ENCODE results near the gene WDFY2. TPM values are rescaled to one million over a fixed set of nuclear protein-coding genes. Genes with fewer than 3 reads are reported as not detected.

The WDFY2 gene
- 47.7 and 50.4 TPM in 2 replicates for total RNA-seq (2013; cell fraction: nucleolus; rRNA removed)
- total RNA-seq (2014; rRNA removed) (7.5 TPM in 2 replicates), total RNA-seq (2014; rRNA removed; fragmentation: Illumina TruSeq; extraction: Trizol) (8.5 and 8.9 TPM in 2 replicates), total RNA-seq (2021) (11.0 and 13.0 TPM in 2 replicates), polyA plus RNA-seq (2011; rRNA removed) (4.6 and 6.5 TPM in 2 replicates), polyA plus RNA-seq (2014; fragmentation: Illumina TruSeq; extraction: Trizol) (7.8 and 9.9 TPM in 2 replicates), polyA plus RNA-seq (2014; fragmentation: Nextera tagmentation; extraction: Ambion mirVana) (1 to 10 TPM; 2.1 to 2.7 TPM), polyA plus RNA-seq (2014; rRNA removed) (10.0 and 13.5 TPM in 2 replicates), polyA plus RNA-seq (2016; fragmentation: Nextera tagmentation; extraction: Ambion mirVana) (10 to 100 TPM in 1 of 2 experiments, 1 to 10 TPM in 1; 8.5 to 10.4 TPM), polyA minus RNA-seq (2011; rRNA and poly(A)+ RNA removed) (7.4 and 8.7 TPM in 2 replicates), Bru-seq, nascent RNA (percentile 71 among the genes with signal in this experiment), BruChase-seq, experiment 1, labeled RNA remaining after a 6-hour chase (percentile 61 among the genes with signal in this experiment), BruChase-seq, experiment 2, labeled RNA remaining after a 2-hour chase (percentile 66 among the genes with signal in this experiment)
- polyA plus RNA-seq (2011; ENCODE audit: low read depth), result 2.3 TPM
- 2.4 and 2.6 TPM in 2 replicates for polyA plus RNA-seq (2011; cell fraction: cytosol; rRNA removed)
- 10.0 and 10.8 TPM in 2 replicates for polyA plus RNA-seq (2011; cell fraction: nucleus; rRNA removed)
- 4.1 and 4.7 TPM in 2 replicates for polyA plus RNA-seq (2012)
- 1.2 and 1.9 TPM in 2 replicates for polyA minus RNA-seq (2011; cell fraction: cytosol; rRNA and poly(A)+ RNA removed)
- 11.5 and 22.0 TPM in 2 replicates for polyA minus RNA-seq (2011; cell fraction: nucleus; rRNA and poly(A)+ RNA removed)
- long read RNA-seq, experiment 1, full-length matches to known transcripts, result 14 of 19 reads
- long read RNA-seq, experiment 1, partial matches to known transcripts, result 1 of 19 reads
- long read RNA-seq, experiment 1, other reads (novel, unspliced or antisense), result 4 of 19 reads
- long read RNA-seq, experiment 2, full-length matches to known transcripts, result 39 of 57 reads
- long read RNA-seq, experiment 2, partial matches to known transcripts, result 4 of 57 reads
- long read RNA-seq, experiment 2, other reads (novel, unspliced or antisense), result 14 of 57 reads

- Histone ChIP-seq H3K4me1 (ENCODE audit: control insufficient read depth, insufficient read depth, low read length) (peaks cover 9% of the 10 kb centered on the region; the same call in 1 of the 2 replicates), H3K36me3 (ENCODE audit: control insufficient read depth in 2 of 2, insufficient read depth in 2 of 2, low read length in 1 of 2) (no peaks in the 10 kb centered on the region), H3K27ac (ENCODE audit: control insufficient read depth, insufficient read depth) (peak within 1 kb of the TSS; percentile 64), H3K9ac (ENCODE audit: control insufficient read depth, insufficient read depth, low read length) (peak within 1 kb of the TSS; percentile 75), H3K27me3 (replicated peaks in 1 of 2; ENCODE audit: control insufficient read depth in 2 of 2, insufficient read depth in 2 of 2, low read length in 1 of 2) (no peaks in the 10 kb centered on the region), H3K4me2 (ENCODE audit: control insufficient read depth, insufficient read depth) (peak within 1 kb of the TSS; percentile 78), H2AFZ (ENCODE audit: control insufficient read depth, low read depth, low read length) (peak within 1 kb of the TSS; percentile 98), H3K79me2 (ENCODE audit: control insufficient read depth, insufficient read depth, low read length) (peaks cover 45% of the 10 kb centered on the region), H3K9me3 (replicated peaks; ENCODE audit: control insufficient read depth, insufficient read depth, low read length) (no peaks in the 10 kb centered on the region), H4K20me1 (ENCODE audit: control insufficient read depth, insufficient read depth) (no peaks in the 10 kb centered on the region), H3K4me3 (peak within 1 kb of the TSS; percentile 95)
- intact Hi-C loops (cut with micrococcal nuclease; ENCODE audit: unreplicated experiment) (loop anchor here (1.0 to 2.0 kb wide), 5 partner anchors 81 to 219 kb away; partner anchors contain the start of gene INTS6), in situ Hi-C loops (cut with MboI) (loop anchor here (10.0 kb wide), 1 partner anchor 129 kb away; the partner anchor contains the start of gene INTS6)
- ChIA-PET POLR2A (interaction anchor here (1.1 to 3.3 kb wide), 4 partner anchors 12 to 131 kb away, joined by 3 to 16 read pairs (median 7); partner anchors contain the start of gene INTS6), SMC1A (ENCODE audit: uncharacterized antibody, unreplicated experiment) (interaction anchor here (0.9 to 2.9 kb wide), 3 partner anchors 29 to 130 kb away, joined by 3 to 18 read pairs (median 6); partner anchors contain the start of gene INTS6), RAD21 (ENCODE audit: unreplicated experiment) (interaction anchor here (1.0 to 2.2 kb wide), 7 partner anchors 22 to 180 kb away, joined by 3 to 7 read pairs (median 4); no protein-coding TSS in a partner anchor), CTCF (interaction anchor here (0.5 to 1.2 kb wide), 4 partner anchors 31 to 153 kb away, joined by 3 read pairs; no protein-coding TSS in a partner anchor)
- DNase-seq (ENCODE audit: low read depth, low spot score), result peak; percentile 99
- FAIRE-seq, result peak; percentile 98
- no TSS peak for BruUV-seq (replicated peaks)
- 1% methylated on average over 61 of the region's 81 CpGs for WGBS (ENCODE audit: insufficient coverage, insufficient replicate concordance, low lambda C conversion rate, missing lambda C conversion rate)
- peak; percentile 86 for ATAC-seq
- TF ChIP-seq NFYA (IDR thresholded peaks at IDR 0.05; ENCODE audit: borderline replicate concordance, low read depth, low read length) (no peak), CTCF (IDR thresholded peaks at IDR 0.05 in 2 of 3, conservative IDR thresholded peaks at IDR 0.05 in 1 of 3; ENCODE audit: control insufficient read depth in 2 of 3, extremely low read depth in 1 of 3, insufficient read depth in 1 of 3, low read depth in 3 of 3, low read length in 3 of 3) (peak in 1 of 3 experiments; percentile 24; a peak in 2 of 6 replicates), IKZF1 (conservative IDR thresholded peaks at IDR 0.05) (peak; percentile 99), ZNF217 (IDR thresholded peaks at IDR 0.05) (no peak), MTA3 (IDR thresholded peaks at IDR 0.05; ENCODE audit: borderline replicate concordance, low read length) (no peak), RELB (IDR thresholded peaks at IDR 0.05; ENCODE audit: low read depth) (peak; percentile 86), MXI1 (IDR thresholded peaks at IDR 0.05; ENCODE audit: low read depth, low read length) (no peak), STAT3 (IDR thresholded peaks at IDR 0.05; ENCODE audit: low read depth, low read length) (no peak), CHD4 (IDR thresholded peaks at IDR 0.05) (no peak), ZNF384 (IDR thresholded peaks at IDR 0.05; ENCODE audit: borderline replicate concordance, low read depth, low read length) (no peak), SPI1 (IDR thresholded peaks at IDR 0.05; ENCODE audit: borderline replicate concordance, insufficient read depth, low read depth, low read length) (peak; percentile 2; the same call in 1 of the 2 replicates), MAX (IDR thresholded peaks at IDR 0.05; ENCODE audit: low read depth, low read length) (peak; percentile 38; the same call in 1 of the 2 replicates), LARP7 (IDR thresholded peaks at IDR 0.05) (no peak; the same call in 1 of the 2 replicates)
Measured at GRCh38 chr13:51583875-51584730, at the start of gene WDFY2. Gene WDFY2, plus strand, starts transcription at chr13:51584462. Its CDS starts 226 bp downstream, at chr13:51584688.

Measured in GM12878 (cell line).